ENCODE measurements around the gene EARS2.

DNA sequence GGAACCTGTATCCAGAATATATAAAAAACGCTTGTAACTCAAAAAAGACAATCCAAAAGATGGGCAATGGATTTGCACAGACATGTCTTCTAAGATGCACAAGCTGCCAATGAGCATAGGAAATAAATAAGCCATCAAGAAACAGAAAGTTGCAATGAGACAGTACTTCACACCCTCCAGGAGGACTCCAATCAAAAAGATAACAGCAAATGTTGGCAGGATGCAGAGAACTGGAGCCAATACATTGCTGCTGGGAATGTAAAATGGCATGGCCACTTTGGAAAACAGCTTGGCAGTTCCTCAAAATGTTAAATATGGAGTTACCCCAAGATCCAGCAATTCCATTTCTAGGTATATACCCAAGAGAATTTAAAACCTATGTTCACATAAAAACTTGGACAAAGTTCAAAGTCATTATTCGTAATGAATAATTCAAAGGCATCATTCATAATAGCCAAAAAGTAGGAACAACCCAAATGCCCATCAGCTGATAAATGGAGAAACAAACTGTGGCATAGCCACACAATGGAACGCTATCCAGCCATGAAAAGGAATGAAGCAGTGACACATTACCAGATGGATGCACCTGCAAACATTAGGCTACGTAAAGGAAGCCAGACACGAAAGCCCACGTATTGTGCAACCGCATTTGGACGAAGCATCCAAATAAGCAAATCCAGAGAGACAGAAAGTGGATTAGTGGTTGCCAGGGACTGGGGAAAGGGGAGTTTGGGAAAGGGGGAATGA lies 72.5 kb downstream of the EARS2 start:
- TF ChIP-seq EZH2 (IDR thresholded peaks at IDR 0.05; ENCODE audit: borderline replicate concordance, low read depth, low read length, severe bottlenecking) = no peak
- TF ChIP-seq, protein P1, sequence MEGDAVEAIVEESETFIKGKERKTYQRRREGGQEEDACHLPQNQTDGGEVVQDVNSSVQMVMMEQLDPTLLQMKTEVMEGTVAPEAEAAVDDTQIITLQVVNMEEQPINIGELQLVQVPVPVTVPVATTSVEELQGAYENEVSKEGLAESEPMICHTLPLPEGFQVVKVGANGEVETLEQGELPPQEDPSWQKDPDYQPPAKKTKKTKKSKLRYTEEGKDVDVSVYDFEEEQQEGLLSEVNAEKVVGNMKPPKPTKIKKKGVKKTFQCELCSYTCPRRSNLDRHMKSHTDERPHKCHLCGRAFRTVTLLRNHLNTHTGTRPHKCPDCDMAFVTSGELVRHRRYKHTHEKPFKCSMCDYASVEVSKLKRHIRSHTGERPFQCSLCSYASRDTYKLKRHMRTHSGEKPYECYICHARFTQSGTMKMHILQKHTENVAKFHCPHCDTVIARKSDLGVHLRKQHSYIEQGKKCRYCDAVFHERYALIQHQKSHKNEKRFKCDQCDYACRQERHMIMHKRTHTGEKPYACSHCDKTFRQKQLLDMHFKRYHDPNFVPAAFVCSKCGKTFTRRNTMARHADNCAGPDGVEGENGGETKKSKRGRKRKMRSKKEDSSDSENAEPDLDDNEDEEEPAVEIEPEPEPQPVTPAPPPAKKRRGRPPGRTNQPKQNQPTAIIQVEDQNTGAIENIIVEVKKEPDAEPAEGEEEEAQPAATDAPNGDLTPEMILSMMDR (IDR thresholded peaks at IDR 0.05; ENCODE audit: borderline replicate concordance, extremely low read depth, low read length, poor library complexity, severe bottlenecking) = no peak

All from DND-41 (cell line).